Neuronal stem cell (in vitro differentiated cells): ENCODE measurements around the gene B3GALT4.

Source experiments
- DNase-seq: peaks from one replicate; pipeline ENCODE4 v3.0.0-alpha.2; 2013; ENCODE audit warnings: low spot score
- H2AFZ ChIP-seq: one replicate; pipeline ENCODE4 v1.6.1; 2013; ENCODE audit warnings: mild to moderate bottlenecking, low read length, inconsistent platforms
- H2AK5ac ChIP-seq: 2 replicates; pipeline ENCODE4 v1.6.1; 2013; ENCODE audit warnings: low read depth, mild to moderate bottlenecking, inconsistent platforms, low read length, moderate library complexity, mixed read lengths
- H2BK120ac ChIP-seq: 2 replicates; pipeline ENCODE4 v1.6.1; 2013; ENCODE audit warnings: low read depth, mild to moderate bottlenecking, inconsistent platforms, low read length, moderate library complexity, mixed read lengths
- H2BK12ac ChIP-seq: one replicate; pipeline ENCODE4 v1.6.1; 2013; ENCODE audit warnings: low read length, inconsistent platforms
- H2BK15ac ChIP-seq: 2 replicates; pipeline ENCODE4 v1.6.1; 2013; ENCODE audit warnings: mild to moderate bottlenecking, low read length, inconsistent platforms, mixed read lengths
- H2BK5ac ChIP-seq: one replicate; pipeline ENCODE4 v1.6.1; 2013; ENCODE audit warnings: inconsistent platforms, mild to moderate bottlenecking, low read length, moderate library complexity
- H3K14ac ChIP-seq: one replicate; pipeline ENCODE4 v1.6.1; 2013; ENCODE audit warnings: low read length, inconsistent platforms
- H3K18ac ChIP-seq: 2 replicates; pipeline ENCODE4 v1.6.1; 2013; ENCODE audit warnings: low read length, inconsistent platforms
- H3K23ac ChIP-seq: 2 replicates; pipeline ENCODE4 v1.6.1; 2013; ENCODE audit warnings: low read depth, mild to moderate bottlenecking, mixed read lengths, low read length, inconsistent platforms; ENCODE audit not compliant: poor library complexity
- H3K27ac ChIP-seq: replicated peaks from 3 replicates; pipeline ENCODE4 v1.5.1; 2013; ENCODE audit warnings: low read length, inconsistent platforms
- H3K27me3 ChIP-seq, 3 experiments: 2 replicates each; pipeline ENCODE4 v1.6.1; 2013; ENCODE audit warnings: low read length in 3 of 3, mild to moderate bottlenecking in 2 of 3, inconsistent platforms in 1 of 3, low read depth in 1 of 3, mixed read lengths in 1 of 3, moderate library complexity in 1 of 3; ENCODE audit not compliant: control insufficient read depth in 3 of 3, insufficient read depth in 3 of 3
- H3K36me3 ChIP-seq, 2 donors: replicated peaks in 1 of 2; 2 replicates each; pipeline ENCODE4 v1.6.1; 2013; ENCODE audit warnings: low read length in 2 of 2; ENCODE audit not compliant: control insufficient read depth in 2 of 2, insufficient read depth in 2 of 2
- H3K4ac ChIP-seq: 2 replicates; pipeline ENCODE4 v1.6.1; 2013; ENCODE audit warnings: inconsistent platforms, mild to moderate bottlenecking, low read length, moderate library complexity
- H3K4me1 ChIP-seq, 2 donors: 1 replicate in 1 of 2; 2 replicates in 1 of 2; pipeline ENCODE4 v1.6.1; 2013; ENCODE audit warnings: low read length in 2 of 2, low read depth in 1 of 2; ENCODE audit not compliant: control insufficient read depth in 2 of 2, insufficient read depth in 1 of 2
- H3K4me2 ChIP-seq: one replicate; pipeline ENCODE4 v1.6.1; 2013; ENCODE audit warnings: mild to moderate bottlenecking, low read length, inconsistent platforms; ENCODE audit not compliant: insufficient read depth, poor library complexity, severe bottlenecking
- H3K4me3 ChIP-seq, 2 donors: 2 replicates each; pipeline ENCODE4 v1.5.1; 2013; ENCODE audit warnings: low read length in 2 of 2, mild to moderate bottlenecking in 2 of 2, inconsistent platforms in 1 of 2, moderate library complexity in 1 of 2
- H3K79me1 ChIP-seq: one replicate; pipeline ENCODE4 v1.6.1; 2013; ENCODE audit warnings: low read depth, mild to moderate bottlenecking, inconsistent platforms, low read length, moderate library complexity
- H3K9ac ChIP-seq: one replicate; pipeline ENCODE4 v1.6.1; 2013; ENCODE audit warnings: mild to moderate bottlenecking, low read depth, low read length, inconsistent platforms; ENCODE audit not compliant: poor library complexity
- H3K9me3 ChIP-seq, 2 donors: replicated peaks in 1 of 2; 2 replicates each; pipeline versions ENCODE3 to v1.6.1; 2013; ENCODE audit warnings: low read length in 2 of 2, mild to moderate bottlenecking in 2 of 2, inconsistent platforms in 1 of 2, low read depth in 1 of 2, mixed read lengths in 1 of 2, moderate library complexity in 1 of 2; ENCODE audit not compliant: control insufficient read depth in 2 of 2, insufficient read depth in 1 of 2
- H4K8ac ChIP-seq: one replicate; pipeline ENCODE4 v1.6.1; 2013; ENCODE audit warnings: low read depth, mild to moderate bottlenecking, inconsistent platforms, low read length, moderate library complexity
- H4K91ac ChIP-seq: one replicate; pipeline ENCODE4 v1.6.1; 2013; ENCODE audit warnings: low read length, low read depth, mild to moderate bottlenecking, inconsistent platforms; ENCODE audit not compliant: poor library complexity
- WGBS, 2 donors: extraction: QIAGEN DNeasy Blood & Tissue Kit; methylation state at CpG; one replicate each; pipeline ENCODE4 v1.1.7; 2013; ENCODE audit warnings: missing lambda C conversion rate in 2 of 2, mixed read lengths in 1 of 2; ENCODE audit not compliant: insufficient read length in 2 of 2, insufficient replicate concordance in 1 of 2; ENCODE audit errors: extremely low coverage in 2 of 2; 5-methylcytosine and 5-hydroxymethylcytosine counted together

Gene B3GALT4

DNA sequence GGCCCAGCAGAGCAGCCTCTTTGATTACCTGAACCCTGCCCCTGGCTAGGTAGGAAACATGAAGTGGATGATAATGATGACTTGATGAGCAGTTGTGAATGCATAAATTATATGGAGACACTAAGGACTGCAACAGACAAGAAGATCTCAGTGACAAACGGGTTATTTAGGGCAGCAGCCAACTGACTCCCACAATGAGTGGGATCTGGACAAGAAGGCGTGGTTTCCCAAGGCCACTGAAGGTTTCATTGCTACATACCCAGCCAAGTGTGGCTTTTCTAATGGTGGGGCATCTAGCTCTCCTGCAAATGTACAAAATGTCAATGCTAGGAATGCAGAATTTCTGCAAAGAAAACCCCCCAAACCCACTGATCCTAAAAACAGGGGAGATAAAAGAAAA lies 39.2 kb upstream of the B3GALT4 start:
- no peaks in the 10 kb centered on the region for H3K79me1 ChIP-seq
- WGBS, 2 donors, result no CpG with 5 or more reads among the region's 2 CpGs
- H3K27ac ChIP-seq, result no peak overlapping the region
- H4K8ac ChIP-seq, result no peak overlapping the region
- no peak overlapping the region for H3K14ac ChIP-seq
- H3K9ac ChIP-seq, result no peak overlapping the region
- H2AFZ ChIP-seq, result no peak overlapping the region
- no peaks in the 10 kb centered on the region for H3K36me3 ChIP-seq
- no peak overlapping the region for H2AK5ac ChIP-seq
- H3K18ac ChIP-seq, result no peak overlapping the region
- H2BK12ac ChIP-seq, result no peak overlapping the region
- H2BK120ac ChIP-seq, result no peak overlapping the region
- peaks cover 0 to 20% (median 2%) of the 10 kb centered on the region in 3 experiments for H3K27me3 ChIP-seq
- H2BK5ac ChIP-seq, result no peak overlapping the region
- H3K4ac ChIP-seq, result no peak overlapping the region
- H3K4me2 ChIP-seq, result no peak overlapping the region
- no peak overlapping the region for H3K23ac ChIP-seq
- H3K9me3 ChIP-seq, result no peaks in the 10 kb centered on the region
- no peak overlapping the region for H4K91ac ChIP-seq
- H3K4me1 ChIP-seq, result peaks cover 0 to 4% of the 10 kb centered on the region in 2 donors
- no peak for DNase-seq
- no peak overlapping the region for H3K4me3 ChIP-seq
- no peak overlapping the region for H2BK15ac ChIP-seq

DNA sequence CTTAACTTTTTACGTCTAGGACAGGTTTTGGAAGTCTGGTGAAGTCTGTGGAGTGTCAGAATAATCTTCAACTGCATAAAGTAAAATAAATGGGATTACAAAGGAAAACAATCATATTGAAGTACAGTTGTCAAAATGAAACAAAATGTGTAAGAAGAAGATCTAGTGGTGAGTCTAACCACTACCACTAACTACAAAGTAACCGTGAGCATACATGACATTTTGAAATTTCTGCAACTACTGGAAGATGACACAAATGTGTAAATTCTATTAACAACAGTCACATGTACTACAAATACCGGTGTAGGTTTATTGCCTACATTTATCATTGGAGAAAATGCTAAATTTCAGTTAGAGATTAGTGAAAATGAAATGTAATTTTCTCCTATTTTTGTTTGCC lies 35.0 kb upstream of the B3GALT4 start:
- no peak overlapping the region for H3K4me3 ChIP-seq
- H2BK15ac ChIP-seq, result no peak overlapping the region
- H2AFZ ChIP-seq, result no peak overlapping the region
- H4K8ac ChIP-seq, result no peak overlapping the region
- no peaks in the 10 kb centered on the region for H3K79me1 ChIP-seq
- H3K27ac ChIP-seq, result no peak overlapping the region
- H3K36me3 ChIP-seq, result no peaks in the 10 kb centered on the region
- H3K18ac ChIP-seq, result no peak overlapping the region
- no peak overlapping the region for H3K9ac ChIP-seq
- H3K14ac ChIP-seq, result no peak overlapping the region
- no peak overlapping the region for H2BK120ac ChIP-seq
- H4K91ac ChIP-seq, result no peak overlapping the region
- no peaks in the 10 kb centered on the region for H3K9me3 ChIP-seq
- H2BK5ac ChIP-seq, result no peak overlapping the region
- H2AK5ac ChIP-seq, result no peak overlapping the region
- no CpG with 5 or more reads among the region's 3 CpGs for WGBS, 2 donors
- no peak overlapping the region for H3K4me2 ChIP-seq
- DNase-seq, result no peak
- H3K4me1 ChIP-seq, result no peaks in the 10 kb centered on the region
- peaks cover 0 to 9% (median 2%) of the 10 kb centered on the region in 3 experiments for H3K27me3 ChIP-seq
- no peak overlapping the region for H2BK12ac ChIP-seq
- no peak overlapping the region for H3K23ac ChIP-seq
- no peak overlapping the region for H3K4ac ChIP-seq

- H2BK15ac ChIP-seq, result no peak overlapping the region
- no peak overlapping the region for H3K4ac ChIP-seq
- H3K9ac ChIP-seq, result no peak overlapping the region
- no peak overlapping the region for H4K91ac ChIP-seq
- H3K4me2 ChIP-seq, result no peak overlapping the region
- H2BK5ac ChIP-seq, result no peak overlapping the region
- H3K79me1 ChIP-seq, result no peaks in the 10 kb centered on the region
- no peak overlapping the region for H2BK120ac ChIP-seq
- H3K23ac ChIP-seq, result no peak overlapping the region
- H3K9me3 ChIP-seq, result no peaks in the 10 kb centered on the region
- DNase-seq, result no peak
- peaks cover 0 to 9% (median 2%) of the 10 kb centered on the region in 3 experiments for H3K27me3 ChIP-seq
- no peak overlapping the region for H3K27ac ChIP-seq
- H2AK5ac ChIP-seq, result no peak overlapping the region
- peaks cover 1% of the 10 kb centered on the region in 2 donors for H3K4me1 ChIP-seq
- no peaks in the 10 kb centered on the region for H3K36me3 ChIP-seq
- H3K18ac ChIP-seq, result no peak overlapping the region
- no peak overlapping the region for H2AFZ ChIP-seq
- H3K14ac ChIP-seq, result no peak overlapping the region
- no peak overlapping the region for H4K8ac ChIP-seq
- H2BK12ac ChIP-seq, result no peak overlapping the region
- WGBS, 2 donors, result no CpG with 5 or more reads among the region's 1 CpG
- no peak overlapping the region for H3K4me3 ChIP-seq
Observed at GRCh38 chr6:33243476-33243875, 33.4 kb upstream of the B3GALT4 start.

DNA sequence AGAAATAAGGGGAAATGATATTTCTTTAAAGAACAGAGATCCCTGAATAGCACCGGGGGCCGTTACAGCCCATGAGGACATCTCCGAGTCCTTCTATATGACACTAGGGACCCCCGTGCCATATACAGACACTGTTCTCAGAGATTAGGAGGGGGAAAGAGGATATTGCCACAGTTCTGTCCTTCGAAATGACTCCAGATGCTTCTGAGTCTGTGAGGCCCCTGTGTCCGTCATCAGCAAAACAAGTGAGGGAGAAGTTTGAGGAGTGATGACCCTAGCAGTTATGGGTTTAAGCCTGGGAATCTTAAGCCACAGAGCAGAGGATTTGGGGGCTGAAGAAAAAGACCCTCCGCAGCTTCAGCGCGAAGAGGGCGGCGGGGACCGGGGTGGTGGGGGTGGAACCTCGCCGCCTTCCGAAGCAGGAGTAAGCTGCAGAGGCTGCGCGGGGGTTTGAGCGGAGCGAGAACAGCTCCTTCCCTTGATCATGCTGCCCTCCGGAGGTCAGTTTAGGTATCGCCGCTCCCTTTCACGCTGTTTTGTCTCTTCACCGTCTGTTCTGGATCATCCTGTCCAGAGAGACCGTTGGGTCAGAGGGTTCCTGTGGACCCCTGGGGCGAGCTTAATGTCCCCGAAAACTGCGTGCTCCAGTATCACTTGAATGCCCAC lies 28.8 kb upstream of the B3GALT4 start:
- Histone ChIP-seq H2BK12ac (no peak overlapping the region), H3K14ac (no peak overlapping the region), H2AK5ac (no peak overlapping the region), H2AFZ (peak overlapping the region; percentile 87), H2BK120ac (no peak overlapping the region), H2BK15ac (peak overlapping the region; percentile 54), H3K4me3 (peak overlapping the region in 1 of 2 donors; percentile 67), H3K36me3 (peaks cover 3 to 18% of the 10 kb centered on the region in 2 donors), H4K8ac (no peak overlapping the region), H2BK5ac (no peak overlapping the region), H3K4ac (no peak overlapping the region), H3K23ac (peak overlapping the region; percentile 35), H3K79me1 (no peaks in the 10 kb centered on the region), H3K9ac (peak overlapping the region; percentile 65), H3K18ac (no peak overlapping the region), H3K4me1 (peaks cover 9 to 13% of the 10 kb centered on the region in 2 donors), H4K91ac (no peak overlapping the region), H3K27me3 (peaks cover 0 to 3% (median 0%) of the 10 kb centered on the region in 3 experiments), H3K27ac (no peak overlapping the region), H3K4me2 (peak overlapping the region; percentile 91), H3K9me3 (no peaks in the 10 kb centered on the region)
- no CpG with 5 or more reads among the region's 28 CpGs for WGBS, 2 donors
- DNase-seq, result peak; percentile 93
